Epithelial cell of esophagus (primary cell): ENCODE measurements around the gene NKAIN4.

Source experiments
- DNase-seq: peaks from one replicate; pipeline ENCODE4 v3.0.0; 2010; ENCODE audit warnings: low read depth
- H3K4me3 ChIP-seq: 2 replicates; pipeline ENCODE4 v1.5.1; 2011; ENCODE audit warnings: mild to moderate bottlenecking, low read length, control low read depth
- CTCF ChIP-seq: IDR thresholded peaks from 2 replicates; pipeline ENCODE4 v1.5.1; 2011; ENCODE audit warnings: low read depth, mild to moderate bottlenecking, low read length, control low read depth, inconsistent platforms; ENCODE audit not compliant: insufficient read depth; ENCODE audit errors: missing control alignments

Gene NKAIN4

GRCh38 chr20:63190828-63191227 lies 63.4 kb downstream of the NKAIN4 start:
- no peak for DNase-seq
- TF ChIP-seq CTCF = no peak
- H3K4me3 ChIP-seq = no peak overlapping the region
